OCI-M2 (cell line): ENCODE data around the gene GNAQ.
"Not testable (repeated sequence)": the region's sequence is repeated elsewhere in the genome, so short reads cannot be mapped to it uniquely, and the experiment has no call there.

Experiments used
- DNase-seq: peaks from one replicate; lab custom pipeline; 2025; ENCODE audit not compliant: unreplicated experiment; lab: John Stamatoyannopoulos, UW

GNAQ gene

DNA sequence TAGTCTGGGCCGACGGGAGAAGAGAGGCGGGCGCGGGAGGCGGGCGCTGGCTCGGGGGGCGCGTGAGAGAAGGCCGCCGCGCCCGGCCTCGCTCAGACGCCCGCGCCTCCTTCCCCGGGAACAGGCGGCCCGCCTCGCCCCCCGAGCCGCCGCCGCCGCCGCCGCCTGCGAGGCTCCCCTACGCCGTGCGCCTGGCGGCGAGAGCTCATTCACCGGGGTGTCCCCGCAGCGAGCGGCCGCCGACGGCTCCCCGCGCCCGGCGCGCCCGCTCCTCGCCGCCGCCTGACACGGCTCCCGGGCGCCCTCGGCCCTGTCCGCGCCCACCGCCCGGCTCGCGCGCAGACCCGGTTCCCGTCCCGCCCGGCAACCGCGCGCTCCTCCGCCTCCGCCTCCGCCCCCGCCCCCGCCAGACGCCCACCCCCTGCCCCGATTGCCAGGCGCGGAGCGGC, at the start of gene GNAQ:
TSS of gene GNAQ (minus strand) at position 368 of the 449 bp plus-strand sequence. CDS start 576 bp downstream, outside the sequence.
- no peak for DNase-seq

GRCh38 chr9:78074385-78075291, 43.0 kb upstream of the GNAQ start:
- no peak for DNase-seq

DNA sequence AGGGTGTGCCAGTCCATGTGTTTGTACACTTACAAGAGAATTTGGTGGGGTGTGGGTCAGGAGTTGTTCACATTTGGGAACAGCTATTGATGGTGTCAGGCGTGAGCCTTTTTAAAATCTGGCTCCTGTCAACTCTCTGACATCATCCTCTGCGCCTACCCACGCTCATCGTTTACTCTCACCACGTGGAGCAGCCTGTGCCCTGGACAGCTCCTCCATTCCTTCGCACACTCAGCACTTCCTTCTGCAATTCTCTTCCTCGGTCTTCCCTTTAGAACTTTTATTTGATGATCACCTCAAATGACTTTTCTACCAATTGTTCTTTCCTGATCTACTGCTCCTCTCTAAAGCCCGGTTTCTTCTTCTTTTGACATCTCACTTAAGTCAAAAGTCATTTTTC, 42.1 kb upstream of the GNAQ start:
- no peak for DNase-seq

GRCh38 chr9:78072586-78073199, 41.1 kb upstream of the GNAQ start:
- DNase-seq: no peak

- no peak for DNase-seq
Observed at GRCh38 chr9:78070521-78070920, 38.9 kb upstream of the GNAQ start.

- DNase-seq: no peak
Observed at GRCh38 chr9:78064075-78064474, 32.5 kb upstream of the GNAQ start.

DNA sequence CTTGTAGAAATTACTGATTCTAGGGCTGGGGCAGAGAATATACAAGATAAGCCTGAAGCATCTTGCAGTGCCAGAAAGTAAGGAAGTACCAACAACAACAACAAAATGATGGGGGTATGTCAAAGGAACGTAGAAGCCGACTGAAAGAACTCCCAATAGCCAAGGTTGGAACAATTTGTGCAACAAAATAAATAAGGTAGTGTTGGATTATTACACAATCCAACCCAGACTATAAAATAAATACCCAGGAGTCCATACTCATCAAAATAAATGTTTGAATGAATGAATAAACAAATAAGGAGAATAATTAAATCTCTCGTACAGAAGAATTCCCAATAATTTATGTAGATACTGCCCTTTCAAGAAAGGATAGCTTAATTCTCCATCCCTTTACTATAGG, 31.1 kb upstream of the GNAQ start:
- no peak for DNase-seq

GRCh38 chr9:78054218-78054617, 22.6 kb upstream of the GNAQ start:
- not testable (repeated sequence) for DNase-seq

DNA sequence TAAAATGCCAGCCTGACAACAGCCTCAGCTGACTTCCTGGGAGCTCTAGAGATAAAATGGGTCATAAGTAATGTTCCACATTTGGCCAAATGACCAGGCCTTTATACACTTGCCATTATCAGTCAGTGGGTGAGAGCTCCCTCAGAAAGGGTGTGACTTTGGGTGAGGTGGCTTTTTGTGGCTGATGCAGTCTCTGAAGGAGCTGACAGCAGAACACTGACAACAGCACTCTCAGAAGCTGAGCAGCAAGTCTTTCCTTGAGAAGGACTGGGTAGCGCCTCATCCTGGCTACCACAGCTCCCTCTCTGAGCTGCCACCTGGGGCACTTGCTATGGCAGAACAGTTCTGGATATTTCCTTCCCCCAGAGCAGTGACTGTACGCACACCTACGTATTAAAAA, 22.0 kb upstream of the GNAQ start:
- no peak for DNase-seq

DNA sequence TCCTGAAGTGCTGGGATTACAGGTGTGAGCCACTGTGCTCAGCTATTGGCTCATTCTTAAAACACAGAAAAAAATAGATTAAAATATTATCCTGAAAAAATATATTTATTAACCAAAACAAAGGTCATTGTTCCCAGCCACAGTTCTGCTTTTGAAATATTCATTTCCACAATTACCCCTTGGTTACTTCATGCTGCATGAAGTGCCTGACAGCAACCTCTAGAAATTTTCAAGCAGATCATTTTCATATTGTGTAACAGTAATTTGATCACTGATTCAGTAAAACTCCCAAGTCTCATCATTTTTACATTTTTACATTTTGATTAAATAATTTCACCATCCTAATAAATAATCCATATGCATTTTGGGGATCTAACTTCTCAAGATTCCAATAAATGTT, 18.8 kb upstream of the GNAQ start:
- DNase-seq: no peak

DNA sequence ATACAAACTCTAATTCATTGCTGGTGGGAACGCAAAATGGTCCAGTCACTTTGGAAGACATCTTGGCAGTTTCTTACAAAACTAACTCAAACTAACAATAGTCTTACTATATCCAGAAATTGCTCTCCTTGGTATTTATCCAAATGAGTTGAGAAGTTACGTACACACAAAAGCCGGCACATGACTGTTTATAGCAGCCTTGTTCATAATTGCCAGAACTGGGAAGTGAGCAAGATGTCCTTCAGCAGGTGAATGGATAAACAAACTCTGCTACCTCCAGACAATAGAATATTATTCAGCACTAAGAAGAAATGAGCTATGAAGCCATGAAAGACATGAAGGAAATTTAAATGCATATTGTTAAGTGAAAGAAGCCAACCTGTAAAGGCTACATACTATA, 17.9 kb upstream of the GNAQ start:
- DNase-seq: no peak

- DNase-seq: no peak
Observed at GRCh38 chr9:78047106-78047505, 15.5 kb upstream of the GNAQ start.

DNA sequence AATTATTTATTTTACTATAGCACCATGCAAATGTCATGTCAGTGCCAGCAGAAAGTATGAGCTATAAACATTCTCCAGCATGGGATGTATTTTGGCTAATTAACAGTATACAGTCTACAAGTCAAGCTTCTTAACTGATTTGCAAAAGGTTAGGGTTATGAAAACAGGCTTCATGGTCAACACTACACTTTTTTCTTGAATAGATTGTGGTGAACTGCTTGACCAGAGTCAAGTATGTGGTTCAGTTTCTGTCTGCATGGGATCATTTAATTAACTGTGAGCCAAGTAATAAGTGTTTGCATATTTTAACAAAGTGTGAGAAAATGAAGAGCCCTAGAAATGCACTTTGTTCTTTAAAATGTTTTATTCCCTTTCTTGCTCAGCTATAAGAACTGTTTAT, 14.5 kb upstream of the GNAQ start:
- DNase-seq: no peak

GRCh38 chr9:78044886-78045285, 13.3 kb upstream of the GNAQ start:
- DNase-seq: no peak

DNA sequence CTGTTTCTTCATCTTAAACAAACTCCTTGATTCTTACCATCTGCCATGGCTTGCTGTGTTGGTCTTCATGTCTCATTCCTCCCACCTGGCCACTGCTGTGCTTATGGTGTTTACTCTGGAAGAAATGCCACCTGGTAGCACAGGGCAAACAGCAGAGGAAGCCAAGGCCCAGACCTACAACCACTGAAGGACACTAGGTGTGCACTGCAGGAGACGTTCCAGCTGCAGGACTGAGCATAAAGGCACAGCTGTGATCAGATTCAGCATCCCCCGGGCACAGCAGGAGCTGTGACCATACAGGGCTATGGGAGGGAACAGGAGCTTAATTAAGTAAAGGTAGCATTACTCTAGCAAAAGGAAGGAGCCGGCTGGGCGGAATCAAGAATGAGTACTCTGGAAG, 12.6 kb upstream of the GNAQ start:
- no peak for DNase-seq

- no peak for DNase-seq
Observed at GRCh38 chr9:78041971-78042370, 10.4 kb upstream of the GNAQ start.

GRCh38 chr9:78040726-78041125, 9.1 kb upstream of the GNAQ start:
- no peak for DNase-seq

GRCh38 chr9:78038620-78039300, 7.1 kb upstream of the GNAQ start:
- DNase-seq: no peak

GRCh38 chr9:78035383-78035993, 3.9 kb upstream of the GNAQ start:
- peak; percentile 62 for DNase-seq

GRCh38 chr9:78033870-78034269, 2.3 kb upstream of the GNAQ start:
- DNase-seq: no peak

DNA sequence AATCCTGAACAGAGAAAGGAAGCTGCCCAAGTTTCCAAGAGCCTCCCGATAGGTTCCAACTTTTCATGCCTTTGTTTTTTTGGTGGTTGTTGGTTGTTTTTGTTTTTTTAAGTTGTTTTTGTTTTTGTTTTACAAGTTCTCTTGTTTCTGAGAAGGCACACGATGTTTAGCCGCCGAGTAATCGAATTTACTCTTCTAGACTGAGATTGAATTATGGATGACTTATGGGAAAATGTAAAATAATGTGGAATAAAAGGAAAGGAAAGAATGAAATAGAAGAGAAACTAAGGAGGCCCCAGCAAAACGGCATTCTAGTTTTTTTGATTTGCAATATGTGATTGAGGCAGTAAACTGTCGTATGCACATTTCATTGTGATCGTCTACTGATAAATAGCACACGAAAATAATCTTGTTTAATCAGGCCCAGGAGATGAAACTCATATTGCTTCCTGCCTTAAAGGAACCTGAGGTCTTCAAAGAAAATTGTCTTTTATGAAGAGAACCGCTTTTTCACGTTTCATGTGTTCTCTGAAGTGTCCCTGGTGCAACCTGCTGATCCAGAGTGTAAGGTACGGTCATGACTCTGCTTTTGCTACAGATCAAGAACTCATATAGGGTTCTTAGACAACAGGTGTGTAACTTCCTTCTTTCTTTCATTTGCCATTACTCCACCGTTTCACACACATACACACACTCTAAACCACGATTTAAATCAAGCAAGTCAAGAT, 1.3 kb upstream of the GNAQ start:
- no peak for DNase-seq
